NOMO-1 (cell line): Measurements from ENCODE around the gene TLCD2.
"Not testable (repeated sequence)": the region's sequence is repeated elsewhere in the genome, so short reads cannot be mapped to it uniquely, and the experiment has no call there.

ENCODE experiments used
- DNase-seq, 2 experiments: peaks; one replicate each; lab custom pipeline; 2025; ENCODE audit not compliant: unreplicated experiment in 2 of 2; lab: John Stamatoyannopoulos, UW

Gene TLCD2

GRCh38 chr17:1695365-1695764 lies 14.8 kb downstream of the TLCD2 start:
- DNase-seq, result no peak

GRCh38 chr17:1693339-1693738 lies 16.8 kb downstream of the TLCD2 start:
- DNase-seq, result no peak

- DNase-seq, result no peak
Measured at GRCh38 chr17:1690544-1691221, 19.5 kb downstream of the TLCD2 start.

DNA sequence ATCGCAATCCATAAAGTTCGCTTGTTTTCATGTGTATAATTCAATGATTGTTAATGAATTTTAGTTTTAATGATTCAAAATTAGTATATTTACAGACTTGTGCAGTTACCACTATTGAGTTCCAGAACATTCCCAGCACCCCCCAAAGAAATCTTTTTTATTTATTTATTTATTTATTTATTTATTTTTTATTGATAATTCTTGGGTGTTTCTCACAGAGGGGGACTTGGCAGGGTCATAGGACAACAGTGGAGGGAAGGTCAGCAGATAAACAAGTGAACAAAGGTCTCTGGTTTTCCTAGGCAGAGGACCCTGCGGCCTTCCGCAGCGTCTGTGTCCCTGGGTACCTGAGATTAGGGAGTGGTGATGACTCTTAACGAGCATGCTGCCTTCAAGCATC lies 21.8 kb downstream of the TLCD2 start:
- DNase-seq, result not testable (repeated sequence)

- no peak for DNase-seq
Measured at GRCh38 chr17:1686086-1686485, 24.1 kb downstream of the TLCD2 start.

- DNase-seq, result peak; percentile 97 to 98
Measured at GRCh38 chr17:1684378-1685189, 25.6 kb downstream of the TLCD2 start, which contains the start of gene PRPF8. Gene PRPF8, minus strand, starts transcription at chr17:1684867. Its CDS starts 296 bp downstream, at chr17:1684571.

DNA sequence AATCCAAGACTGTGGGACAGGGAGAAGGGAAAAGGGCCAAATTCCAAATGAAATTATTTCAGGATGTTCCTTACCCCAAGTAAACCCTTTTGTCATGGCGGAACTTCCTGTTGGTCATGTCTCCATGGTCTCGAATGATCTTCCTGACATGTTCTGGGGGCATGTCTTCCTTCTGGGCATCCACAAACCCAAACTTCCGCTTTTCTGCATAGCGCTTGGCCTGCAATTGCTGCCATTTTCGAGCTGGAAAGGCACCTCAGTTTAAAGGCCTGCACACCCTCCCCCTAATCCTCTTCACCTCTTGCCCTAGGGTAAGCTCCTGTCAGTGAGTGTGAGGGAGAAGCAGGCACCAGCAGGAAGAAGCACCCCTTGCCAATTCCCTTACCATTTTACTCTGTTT lies 26.7 kb downstream of the TLCD2 start:
- peak; percentile 78 to 81 for DNase-seq

DNA sequence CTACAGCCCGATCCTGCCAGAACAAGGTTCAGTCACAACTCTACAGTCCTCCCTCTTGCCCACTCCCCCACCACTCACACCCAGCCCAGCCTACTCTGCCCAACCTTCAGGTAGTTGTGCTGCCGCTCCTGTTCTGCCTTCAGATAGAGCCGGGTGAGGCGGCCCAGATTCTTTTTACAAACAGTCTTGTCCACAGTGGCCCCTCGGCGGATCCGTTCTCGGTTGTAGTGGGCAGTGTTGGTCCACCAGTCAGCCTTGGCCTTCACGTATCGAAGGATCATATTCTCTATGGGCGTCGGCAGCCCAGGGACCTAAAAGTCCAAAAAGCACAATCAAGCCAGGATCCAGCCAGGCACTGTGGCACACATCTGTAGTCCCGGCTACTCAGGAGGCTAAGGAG lies 33.8 kb downstream of the TLCD2 start:
- DNase-seq, result no peak

DNA sequence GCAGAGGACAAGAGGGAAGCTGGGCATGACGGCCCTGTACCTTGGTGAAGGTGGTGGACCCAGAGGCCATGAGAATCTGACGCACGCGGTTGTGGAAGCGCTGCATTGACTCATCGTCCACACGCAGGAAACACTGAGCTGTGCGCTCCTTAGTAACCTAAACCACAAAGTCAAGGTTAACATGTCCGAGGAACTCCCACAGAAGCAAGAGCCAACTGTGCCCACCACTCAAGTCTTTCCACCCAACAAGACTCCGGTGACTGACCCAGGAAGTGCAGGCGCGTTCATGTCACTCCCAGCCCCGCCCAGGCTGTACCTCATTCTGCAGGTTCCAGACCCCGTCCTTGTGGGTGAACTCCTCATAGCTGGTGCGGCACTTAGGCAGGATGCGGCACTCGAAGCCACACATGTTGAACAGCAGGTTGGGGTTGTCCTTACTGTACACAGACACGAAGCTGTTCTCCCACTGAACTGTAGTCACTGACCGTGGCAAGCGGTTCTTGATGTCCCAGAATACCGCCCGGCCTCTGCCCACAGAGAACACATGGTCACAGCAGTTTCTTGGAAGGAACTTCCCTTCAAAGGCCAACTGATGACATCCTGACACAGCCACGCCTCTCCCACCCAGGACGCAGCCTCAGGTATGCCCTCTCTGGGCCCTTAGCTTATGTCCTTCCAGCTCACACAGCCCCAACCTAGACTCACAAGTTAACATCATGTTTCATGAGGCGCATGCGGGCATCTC lies 37.0 kb downstream of the TLCD2 start:
- no peak for DNase-seq

DNA sequence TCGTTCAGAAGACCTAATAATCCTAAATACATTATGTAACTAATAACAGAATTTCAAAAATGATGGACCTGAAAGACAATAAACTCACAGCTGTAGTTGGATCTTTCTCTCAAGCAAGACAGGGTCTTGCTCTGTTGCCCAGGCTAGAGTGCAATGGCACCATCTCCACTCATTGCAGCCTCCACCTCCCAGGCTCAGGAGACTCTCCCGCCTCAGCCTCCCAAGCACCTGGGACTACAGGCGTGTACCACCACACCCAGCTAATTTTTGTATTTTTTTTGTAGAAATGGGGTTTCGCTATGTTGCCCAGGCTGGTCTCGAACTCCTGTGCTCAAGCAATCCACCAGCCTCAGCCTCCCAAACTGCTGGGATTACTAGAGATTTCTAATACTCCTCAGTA lies 46.2 kb downstream of the TLCD2 start:
- DNase-seq, result not testable (repeated sequence)

GRCh38 chr17:1661045-1661444 lies 49.1 kb downstream of the TLCD2 start:
- DNase-seq, result no peak

DNA sequence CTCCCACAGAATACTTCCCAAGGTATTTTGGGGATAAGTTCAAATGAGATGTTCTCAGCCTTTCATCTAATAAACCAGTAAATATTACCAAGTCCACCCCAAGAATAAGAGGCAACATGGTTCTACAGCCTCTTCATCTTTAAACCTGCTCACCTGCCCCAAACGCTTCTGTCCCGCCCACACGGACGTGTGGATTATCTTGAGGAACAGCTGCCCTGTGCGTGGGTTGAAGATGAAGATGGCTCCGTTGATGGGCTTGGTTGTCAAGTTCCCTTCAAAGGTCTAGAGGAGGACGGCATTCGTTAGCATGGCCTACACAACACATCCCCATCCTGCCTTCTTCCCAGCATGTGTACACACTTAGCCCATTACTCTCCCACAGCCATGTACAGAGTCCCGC lies 52.1 kb downstream of the TLCD2 start:
- DNase-seq, result no peak

DNA sequence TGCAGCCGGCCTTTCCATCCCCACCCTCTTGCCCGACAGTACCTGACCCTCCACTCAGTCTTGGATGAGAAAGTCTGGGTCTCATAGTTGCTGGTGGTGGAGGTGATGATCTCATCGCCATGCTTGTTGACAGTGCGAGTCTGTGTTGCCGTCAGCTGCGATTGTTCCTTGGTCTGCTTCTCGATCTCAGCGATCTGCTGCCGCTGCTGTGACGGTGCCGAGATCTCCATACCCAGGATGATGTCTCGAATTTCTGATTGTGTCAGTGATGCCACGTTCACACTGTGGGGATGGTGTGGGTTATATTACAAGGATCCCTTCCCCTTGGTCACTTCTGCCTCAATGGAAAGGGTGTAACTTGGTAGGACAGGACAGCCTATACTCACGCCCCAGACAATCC lies 56.4 kb downstream of the TLCD2 start:
- DNase-seq, result no peak

DNA sequence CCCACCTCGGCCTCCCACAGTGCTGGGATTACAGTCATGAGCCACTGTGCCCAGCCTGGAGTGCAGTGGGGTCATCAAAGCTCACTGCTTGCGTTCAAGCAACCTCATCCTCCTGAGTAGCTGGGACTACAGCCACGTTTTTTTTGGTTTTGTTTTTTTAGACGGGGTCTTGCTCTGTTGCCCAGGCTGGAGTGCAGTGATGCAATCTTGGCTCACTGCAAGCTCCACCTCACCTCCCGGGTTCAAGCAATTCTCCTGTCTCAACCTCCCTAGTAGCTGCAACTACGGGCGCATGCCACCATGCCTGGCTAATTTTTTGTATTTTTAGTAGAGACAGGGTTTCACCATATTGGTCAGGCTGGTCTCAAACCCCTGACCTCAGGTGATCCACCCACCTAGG lies 57.4 kb downstream of the TLCD2 start:
- not testable (repeated sequence) for DNase-seq
